Smooth muscle cell (in vitro differentiated cells): ENCODE results near the gene PAEP. TPM values are rescaled to one million over a fixed set of nuclear protein-coding genes. Genes with fewer than 3 reads are reported as not detected.

Experiments
- DNase-seq: peaks from one replicate; lab custom pipeline; 2025; ENCODE audit not compliant: unreplicated experiment; lab: John Stamatoyannopoulos, UW
- H2AFZ ChIP-seq: fragments of 200-600 bp; sonication (generic); 2 replicates; pipeline ENCODE4 v1.6.0; 2016; ENCODE audit warnings: antibody characterized with exemption, low read depth, mild to moderate bottlenecking
- H3F3A ChIP-seq: fragments of 200-600 bp; sonication (generic); 2 replicates; pipeline ENCODE4 v1.6.0; 2017; ENCODE audit warnings: antibody characterized with exemption, low read depth
- H3K27ac ChIP-seq: fragments of 200-600 bp; sonication (generic); 2 replicates; pipeline ENCODE4 v1.5.1; 2016; ENCODE audit warnings: low read depth, mild to moderate bottlenecking
- H3K27me3 ChIP-seq: fragments of 200-600 bp; sonication (generic); 2 replicates; pipeline ENCODE4 v1.6.1; 2016; ENCODE audit warnings: low read depth, mild to moderate bottlenecking
- H3K36me3 ChIP-seq: fragments of 200-600 bp; sonication (generic); 2 replicates; pipeline ENCODE4 v1.5.1; 2016; ENCODE audit warnings: low read depth
- H3K4me1 ChIP-seq: fragments of 200-600 bp; sonication (generic); 2 replicates; pipeline ENCODE4 v1.5.1; 2016; ENCODE audit warnings: low read depth
- H3K4me2 ChIP-seq: fragments of 200-600 bp; sonication (generic); 2 replicates; pipeline ENCODE4 v1.6.0; 2016; ENCODE audit warnings: mild to moderate bottlenecking
- H3K4me3 ChIP-seq: fragments of 200-600 bp; sonication (generic); 2 replicates; pipeline ENCODE4 v1.5.1; 2016; ENCODE audit warnings: mild to moderate bottlenecking
- H3K79me2 ChIP-seq: fragments of 200-600 bp; sonication (generic); 2 replicates; pipeline ENCODE4 v1.6.0; 2016; ENCODE audit warnings: low read depth, mild to moderate bottlenecking
- H3K9ac ChIP-seq: fragments of 200-600 bp; sonication (generic); 2 replicates; pipeline ENCODE4 v1.6.0; 2016; ENCODE audit warnings: low read depth
- H3K9me3 ChIP-seq: fragments of 200-600 bp; sonication (generic); replicated peaks from 2 replicates; pipeline ENCODE4 v1.5.1; 2016; ENCODE audit warnings: low read depth
- H4K20me1 ChIP-seq: fragments of 200-600 bp; sonication (generic); 2 replicates; pipeline ENCODE4 v1.6.0; 2016; ENCODE audit warnings: low read depth
- CTCF ChIP-seq: fragments of 200-600 bp; sonication (generic); IDR thresholded peaks from 2 replicates; pipeline ENCODE4 v1.5.1; 2017; ENCODE audit warnings: borderline replicate concordance, mild to moderate bottlenecking, antibody characterized with exemption; ENCODE audit not compliant: insufficient read depth, poor library complexity, severe bottlenecking
- WGBS: methylation state at CpG from one replicate; pipeline ENCODE4 v1.1.7; 2016; ENCODE audit warnings: low lambda C conversion rate; 5-methylcytosine and 5-hydroxymethylcytosine counted together
- polyA plus RNA-seq: library from polyadenylated mRNA; unstranded; fragments of >200 nt; fragmentation: Nextera tagmentation; extraction: Ambion mirVana; gene quantifications from 2 replicates; pipeline ENCODE4 v1.2.1, GENCODE V29; 2016
- total RNA-seq: library from RNA; depleted of rRNA; stranded (reverse); fragments of >200 nt; gene quantifications from 2 replicates; pipeline ENCODE4 v1.2.3, GENCODE V29; 2014

The PAEP gene
- total and polyA plus RNA-seq, 2 experiments from 2014 or later = 6.3 TPM; not detected in 1

GRCh38 chr9:135605238-135605781, 43.8 kb downstream of the PAEP start:
- 92% methylated on average over 14 of the region's 14 CpGs for WGBS
- Histone ChIP-seq H2AFZ (no peak overlapping the region), H3K4me2 (no peak overlapping the region), H3K4me3 (no peak overlapping the region), H4K20me1 (no peaks in the 10 kb centered on the region), H3K4me1 (no peaks in the 10 kb centered on the region), H3F3A (no peaks in the 10 kb centered on the region), H3K9ac (no peak overlapping the region), H3K27ac (no peak overlapping the region), H3K9me3 (no peaks in the 10 kb centered on the region), H3K79me2 (no peaks in the 10 kb centered on the region), H3K27me3 (peaks cover 3% of the 10 kb centered on the region), H3K36me3 (no peaks in the 10 kb centered on the region)
- TF ChIP-seq CTCF = no peak
- no peak for DNase-seq

- no peaks in the 10 kb centered on the region for H3K27me3 ChIP-seq
- no peaks in the 10 kb centered on the region for H3K36me3 ChIP-seq
- WGBS = 91% methylated on average over 11 of the region's 11 CpGs
- no peaks in the 10 kb centered on the region for H4K20me1 ChIP-seq
- no peak overlapping the region for H3K4me3 ChIP-seq
- H3K9me3 ChIP-seq = no peaks in the 10 kb centered on the region
- H3K4me2 ChIP-seq = no peak overlapping the region
- H3K9ac ChIP-seq = no peak overlapping the region
- DNase-seq = no peak
- H3K79me2 ChIP-seq = no peaks in the 10 kb centered on the region
- no peak for TF ChIP-seq CTCF
- H2AFZ ChIP-seq = no peak overlapping the region
- no peaks in the 10 kb centered on the region for H3F3A ChIP-seq
- H3K4me1 ChIP-seq = no peaks in the 10 kb centered on the region
- no peak overlapping the region for H3K27ac ChIP-seq
Observed at GRCh38 chr9:135606885-135607259, 45.3 kb downstream of the PAEP start.

- TF ChIP-seq CTCF = no peak
- no peaks in the 10 kb centered on the region for H3K27me3 ChIP-seq
- H3F3A ChIP-seq = no peaks in the 10 kb centered on the region
- no peak overlapping the region for H3K9ac ChIP-seq
- H4K20me1 ChIP-seq = no peaks in the 10 kb centered on the region
- H3K4me3 ChIP-seq = no peak overlapping the region
- H3K4me2 ChIP-seq = no peak overlapping the region
- no peaks in the 10 kb centered on the region for H3K4me1 ChIP-seq
- H3K36me3 ChIP-seq = no peaks in the 10 kb centered on the region
- 85% methylated on average over 24 of the region's 25 CpGs for WGBS
- no peaks in the 10 kb centered on the region for H3K79me2 ChIP-seq
- DNase-seq = no peak
- H3K9me3 ChIP-seq = no peaks in the 10 kb centered on the region
- no peak overlapping the region for H2AFZ ChIP-seq
- no peak overlapping the region for H3K27ac ChIP-seq
Observed at GRCh38 chr9:135607401-135608293, 46.1 kb downstream of the PAEP start.
